Mesothelial cell of epicardium (in vitro differentiated cells): ENCODE measurements around the gene POLDIP2. TPM values are rescaled to one million over a fixed set of nuclear protein-coding genes. Genes with fewer than 3 reads are reported as not detected.

Experiments used
- DNase-seq, 2 experiments: peaks; one replicate each; pipeline ENCODE4 v3.0.0; 2021; ENCODE audit warnings: low spot score in 2 of 2; ENCODE audit not compliant: unreplicated experiment in 2 of 2
- H3K27ac Mint-ChIP-seq: 2 replicates; pipeline ENCODE4 v1.8.0; 2021; ENCODE audit warnings: mixed read lengths
- H3K27me3 Mint-ChIP-seq: 2 replicates; pipeline ENCODE4 v1.8.0; 2021; ENCODE audit warnings: low read depth, mixed read lengths
- H3K36me3 Mint-ChIP-seq: 2 replicates; pipeline ENCODE4 v1.8.0; 2021; ENCODE audit warnings: mixed read lengths
- H3K4me1 Mint-ChIP-seq: 2 replicates; pipeline ENCODE4 v1.8.0; 2021; ENCODE audit warnings: mixed read lengths
- H3K4me3 Mint-ChIP-seq: 2 replicates; pipeline ENCODE4 v1.8.0; 2021; ENCODE audit warnings: mild to moderate bottlenecking, moderate library complexity, mixed read lengths
- H3K9me3 Mint-ChIP-seq: 2 replicates; pipeline ENCODE4 v1.8.0; 2021; ENCODE audit warnings: mixed read lengths
- total RNA-seq: library from RNA; stranded (reverse); gene quantifications from 3 replicates; pipeline ENCODE4 v1.2.1, GENCODE V29; 2021
- TF ChIP-seq, protein P1 (sequence below): fragments of 200-600 bp; sonication (generic); IDR thresholded peaks from one replicate; pipeline ENCODE4 v1.5.0; 2021; ENCODE audit warnings: antibody characterized with exemption; ENCODE audit not compliant: unreplicated experiment

The POLDIP2 gene
- total RNA-seq, 1 donor from 2014 or later: 60.9 TPM

DNA sequence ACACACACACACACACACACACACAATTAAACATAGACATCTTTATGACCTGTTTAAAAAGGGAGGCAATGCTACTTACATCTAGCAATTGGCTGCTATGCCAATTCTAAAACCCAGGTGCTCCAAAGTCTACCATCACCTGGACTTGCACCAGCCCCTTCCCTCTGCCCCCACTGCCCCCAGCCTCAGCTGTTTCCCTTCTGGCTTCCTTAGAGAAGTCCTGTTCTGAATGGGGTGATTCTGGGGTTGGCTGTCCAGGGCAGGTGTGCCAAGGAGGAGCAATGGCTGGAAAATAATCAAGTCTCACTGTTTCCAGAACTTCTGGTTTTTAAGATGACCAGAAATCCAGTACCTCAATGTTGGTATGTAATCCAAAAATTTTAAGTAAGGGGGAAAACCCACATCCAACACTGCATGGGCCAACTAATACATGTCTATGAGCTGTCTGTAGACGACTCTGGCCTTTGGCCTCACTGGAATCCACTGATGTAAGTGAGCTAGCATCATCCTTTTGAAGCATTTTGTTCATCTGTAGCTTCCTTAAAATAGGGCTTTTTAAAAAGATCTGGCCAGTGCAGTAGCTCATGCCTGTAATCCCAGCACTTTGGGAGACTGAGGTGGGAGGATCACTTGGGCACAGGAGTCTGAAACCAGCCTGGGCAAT is 24.1 kb downstream of the POLDIP2 start:
- Mint-ChIP-seq H3K4me1 (peaks cover 31% of the 10 kb centered on the region), H3K27ac (peak overlapping the region; percentile 100), H3K4me3 (peak overlapping the region; percentile 99), H3K36me3 (peaks cover 3% of the 10 kb centered on the region), H3K9me3 (no peaks in the 10 kb centered on the region), H3K27me3 (no peaks in the 10 kb centered on the region)
- TF ChIP-seq, protein P1, sequence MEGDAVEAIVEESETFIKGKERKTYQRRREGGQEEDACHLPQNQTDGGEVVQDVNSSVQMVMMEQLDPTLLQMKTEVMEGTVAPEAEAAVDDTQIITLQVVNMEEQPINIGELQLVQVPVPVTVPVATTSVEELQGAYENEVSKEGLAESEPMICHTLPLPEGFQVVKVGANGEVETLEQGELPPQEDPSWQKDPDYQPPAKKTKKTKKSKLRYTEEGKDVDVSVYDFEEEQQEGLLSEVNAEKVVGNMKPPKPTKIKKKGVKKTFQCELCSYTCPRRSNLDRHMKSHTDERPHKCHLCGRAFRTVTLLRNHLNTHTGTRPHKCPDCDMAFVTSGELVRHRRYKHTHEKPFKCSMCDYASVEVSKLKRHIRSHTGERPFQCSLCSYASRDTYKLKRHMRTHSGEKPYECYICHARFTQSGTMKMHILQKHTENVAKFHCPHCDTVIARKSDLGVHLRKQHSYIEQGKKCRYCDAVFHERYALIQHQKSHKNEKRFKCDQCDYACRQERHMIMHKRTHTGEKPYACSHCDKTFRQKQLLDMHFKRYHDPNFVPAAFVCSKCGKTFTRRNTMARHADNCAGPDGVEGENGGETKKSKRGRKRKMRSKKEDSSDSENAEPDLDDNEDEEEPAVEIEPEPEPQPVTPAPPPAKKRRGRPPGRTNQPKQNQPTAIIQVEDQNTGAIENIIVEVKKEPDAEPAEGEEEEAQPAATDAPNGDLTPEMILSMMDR: no peak
- no peak for DNase-seq

DNA sequence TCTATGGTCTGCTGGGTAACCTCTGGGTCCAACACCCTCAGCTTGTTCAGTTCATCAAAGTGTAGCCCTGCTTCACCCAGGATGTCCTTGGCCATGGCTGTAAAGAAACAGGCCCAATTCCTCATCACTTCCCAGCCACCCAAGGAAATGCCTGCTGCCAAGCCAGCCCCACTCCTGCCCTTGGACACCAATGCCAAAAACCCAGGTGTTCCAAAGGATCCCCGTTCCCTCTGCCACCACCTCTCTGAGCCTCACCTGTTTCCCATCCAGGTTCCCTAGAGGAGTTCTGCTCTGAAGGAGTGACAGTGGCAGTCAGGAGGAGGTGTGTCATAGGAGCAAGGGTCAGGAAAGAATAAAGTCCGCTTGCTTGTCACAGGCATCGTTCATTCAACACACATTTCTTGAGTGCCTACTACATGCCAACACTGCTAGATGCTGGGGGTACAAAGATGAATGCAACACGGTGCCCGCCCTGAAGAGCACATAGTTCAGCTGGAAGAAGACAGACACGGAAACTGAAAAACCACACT is 25.4 kb downstream of the POLDIP2 start:
- TF ChIP-seq, protein P1: no peak
- H3K36me3 Mint-ChIP-seq: peaks cover 7% of the 10 kb centered on the region
- H3K27me3 Mint-ChIP-seq: no peaks in the 10 kb centered on the region
- H3K9me3 Mint-ChIP-seq: no peaks in the 10 kb centered on the region
- no peak for DNase-seq
- H3K4me3 Mint-ChIP-seq: no peak overlapping the region
- H3K4me1 Mint-ChIP-seq: peaks cover 23% of the 10 kb centered on the region
- no peak overlapping the region for H3K27ac Mint-ChIP-seq

DNA sequence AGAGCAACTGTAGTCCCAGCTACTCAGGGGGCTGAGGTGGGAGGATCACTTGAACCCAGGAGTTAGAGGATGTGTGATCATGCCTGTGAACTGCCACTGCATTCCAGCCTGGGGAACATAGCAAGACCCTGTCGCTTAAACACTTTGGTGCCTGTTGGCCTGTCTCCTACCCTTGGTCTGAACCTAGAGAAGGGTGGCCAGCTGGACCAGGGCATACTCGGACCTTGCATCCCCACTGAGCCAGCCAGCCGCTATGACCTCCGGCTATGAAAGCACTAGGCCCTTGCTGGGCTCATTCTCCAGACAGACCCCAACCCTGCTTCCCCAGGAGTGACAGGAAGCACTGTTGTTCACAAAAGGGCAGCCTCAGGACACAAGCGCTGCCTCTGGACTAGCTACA is 26.7 kb downstream of the POLDIP2 start:
- Mint-ChIP-seq H3K4me3 (no peak overlapping the region), H3K9me3 (no peaks in the 10 kb centered on the region), H3K27ac (no peak overlapping the region), H3K36me3 (peaks cover 10% of the 10 kb centered on the region), H3K4me1 (peaks cover 14% of the 10 kb centered on the region), H3K27me3 (no peaks in the 10 kb centered on the region)
- no peak for DNase-seq
- TF ChIP-seq, protein P1: no peak

DNA sequence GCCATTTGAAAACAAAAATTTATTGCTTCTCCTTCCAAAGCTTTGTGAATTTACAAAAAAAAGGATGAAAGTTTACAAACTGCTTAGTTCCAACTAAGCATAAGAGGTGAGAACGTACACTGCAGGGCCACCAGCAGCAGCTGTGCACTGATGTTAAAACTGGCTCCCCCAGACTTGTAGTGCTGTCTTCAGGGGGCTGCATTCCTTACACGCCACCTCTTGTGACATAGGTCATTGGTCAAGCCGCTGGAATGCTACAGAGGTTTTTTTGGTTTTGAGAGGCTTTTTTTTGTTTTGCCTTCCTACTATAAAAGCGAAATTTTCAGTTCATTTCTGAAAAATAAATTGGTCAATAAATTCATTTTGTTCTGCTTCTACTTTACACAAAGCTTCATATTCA is 29.0 kb downstream of the POLDIP2 start:
- peaks cover 10% of the 10 kb centered on the region for H3K36me3 Mint-ChIP-seq
- H3K4me3 Mint-ChIP-seq: no peak overlapping the region
- H3K27ac Mint-ChIP-seq: peak overlapping the region; percentile 30
- no peaks in the 10 kb centered on the region for H3K9me3 Mint-ChIP-seq
- no peaks in the 10 kb centered on the region for H3K27me3 Mint-ChIP-seq
- peaks cover 2% of the 10 kb centered on the region for H3K4me1 Mint-ChIP-seq
- TF ChIP-seq, protein P1: no peak
- no peak for DNase-seq

DNA sequence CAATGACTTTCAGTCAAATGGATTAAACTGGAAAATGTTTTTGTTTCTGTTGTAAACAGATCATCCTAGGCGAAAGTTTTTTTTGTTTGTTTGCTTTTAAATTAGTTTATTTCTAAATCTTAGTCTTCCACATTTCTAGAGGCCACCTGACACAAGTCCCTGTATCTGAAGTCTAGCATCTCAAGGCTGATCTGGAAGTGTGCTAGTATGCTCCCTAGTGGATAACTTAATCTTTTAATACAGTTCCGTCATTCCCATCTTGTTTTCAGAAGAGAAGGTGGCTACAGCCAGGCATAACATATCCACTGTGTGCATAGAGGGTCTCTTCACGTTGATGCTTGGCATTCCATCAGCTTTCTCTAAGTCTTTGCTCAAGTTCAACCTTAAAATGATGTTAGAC is 29.6 kb downstream of the POLDIP2 start:
- TF ChIP-seq, protein P1: no peak
- no peak for DNase-seq
- Mint-ChIP-seq H3K9me3 (no peaks in the 10 kb centered on the region), H3K36me3 (peaks cover 10% of the 10 kb centered on the region), H3K27ac (peak overlapping the region; percentile 27), H3K4me1 (peaks cover 2% of the 10 kb centered on the region), H3K4me3 (no peak overlapping the region), H3K27me3 (no peaks in the 10 kb centered on the region)
